AG04449 (cell line): ENCODE measurements around the gene ARAP2.

ENCODE experiments used
- CTCF ChIA-PET: fragments of 350-600 bp; formaldehyde crosslinking; extraction: SDS; loops from one replicate; lab custom pipeline; 2021; ENCODE audit warnings: antibody characterized with exemption; lab: Yijun Ruan, JAX
- POLR2A ChIA-PET: fragments of 400-600, 350-600 bp; formaldehyde crosslinking; extraction: SDS; loops from one replicate; lab custom pipeline; 2020; ENCODE audit warnings: antibody characterized with exemption, inconsistent platforms; lab: Yijun Ruan, JAX
- DNase-seq: peaks from one replicate; pipeline ENCODE4 v3.0.0-alpha.2; 2010; ENCODE audit warnings: low read depth, low spot score
- H3K4me3 ChIP-seq: 2 replicates; pipeline ENCODE4 v1.5.1; 2011; ENCODE audit warnings: low read depth, mild to moderate bottlenecking, control low read depth, low read length
- TF ChIP-seq, protein P1 (sequence below): IDR thresholded peaks from one replicate; pipeline ENCODE4 v1.5.1; 2011; ENCODE audit warnings: mild to moderate bottlenecking, moderate library complexity, low read length, control low read depth, inconsistent platforms; ENCODE audit not compliant: insufficient read depth; ENCODE audit errors: missing control alignments

ARAP2 gene

DNA sequence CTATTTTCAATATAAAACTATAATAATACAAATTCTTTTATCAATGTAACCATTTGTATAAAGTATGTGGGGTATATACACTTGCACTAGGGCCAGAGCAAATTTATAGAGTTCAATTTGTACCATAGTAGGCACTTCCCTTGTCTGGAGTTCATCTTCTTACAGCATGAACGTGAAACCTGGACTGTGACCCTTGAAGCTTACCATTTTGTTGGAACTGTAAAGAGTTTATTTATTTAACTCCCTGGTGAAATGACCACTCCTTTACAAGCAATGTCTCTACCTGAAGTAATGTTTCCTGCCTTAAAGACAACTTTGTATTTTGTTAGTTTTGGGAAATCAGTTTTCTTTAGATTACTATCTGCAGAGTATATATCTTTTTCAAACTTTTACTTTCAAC, 188.2 kb downstream of the ARAP2 start:
- no peak for DNase-seq
- CTCF ChIA-PET, result no interaction called here
- H3K4me3 ChIP-seq, result no peak overlapping the region
- POLR2A ChIA-PET, result no interaction called here
- TF ChIP-seq, protein P1, sequence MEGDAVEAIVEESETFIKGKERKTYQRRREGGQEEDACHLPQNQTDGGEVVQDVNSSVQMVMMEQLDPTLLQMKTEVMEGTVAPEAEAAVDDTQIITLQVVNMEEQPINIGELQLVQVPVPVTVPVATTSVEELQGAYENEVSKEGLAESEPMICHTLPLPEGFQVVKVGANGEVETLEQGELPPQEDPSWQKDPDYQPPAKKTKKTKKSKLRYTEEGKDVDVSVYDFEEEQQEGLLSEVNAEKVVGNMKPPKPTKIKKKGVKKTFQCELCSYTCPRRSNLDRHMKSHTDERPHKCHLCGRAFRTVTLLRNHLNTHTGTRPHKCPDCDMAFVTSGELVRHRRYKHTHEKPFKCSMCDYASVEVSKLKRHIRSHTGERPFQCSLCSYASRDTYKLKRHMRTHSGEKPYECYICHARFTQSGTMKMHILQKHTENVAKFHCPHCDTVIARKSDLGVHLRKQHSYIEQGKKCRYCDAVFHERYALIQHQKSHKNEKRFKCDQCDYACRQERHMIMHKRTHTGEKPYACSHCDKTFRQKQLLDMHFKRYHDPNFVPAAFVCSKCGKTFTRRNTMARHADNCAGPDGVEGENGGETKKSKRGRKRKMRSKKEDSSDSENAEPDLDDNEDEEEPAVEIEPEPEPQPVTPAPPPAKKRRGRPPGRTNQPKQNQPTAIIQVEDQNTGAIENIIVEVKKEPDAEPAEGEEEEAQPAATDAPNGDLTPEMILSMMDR, result no peak

DNA sequence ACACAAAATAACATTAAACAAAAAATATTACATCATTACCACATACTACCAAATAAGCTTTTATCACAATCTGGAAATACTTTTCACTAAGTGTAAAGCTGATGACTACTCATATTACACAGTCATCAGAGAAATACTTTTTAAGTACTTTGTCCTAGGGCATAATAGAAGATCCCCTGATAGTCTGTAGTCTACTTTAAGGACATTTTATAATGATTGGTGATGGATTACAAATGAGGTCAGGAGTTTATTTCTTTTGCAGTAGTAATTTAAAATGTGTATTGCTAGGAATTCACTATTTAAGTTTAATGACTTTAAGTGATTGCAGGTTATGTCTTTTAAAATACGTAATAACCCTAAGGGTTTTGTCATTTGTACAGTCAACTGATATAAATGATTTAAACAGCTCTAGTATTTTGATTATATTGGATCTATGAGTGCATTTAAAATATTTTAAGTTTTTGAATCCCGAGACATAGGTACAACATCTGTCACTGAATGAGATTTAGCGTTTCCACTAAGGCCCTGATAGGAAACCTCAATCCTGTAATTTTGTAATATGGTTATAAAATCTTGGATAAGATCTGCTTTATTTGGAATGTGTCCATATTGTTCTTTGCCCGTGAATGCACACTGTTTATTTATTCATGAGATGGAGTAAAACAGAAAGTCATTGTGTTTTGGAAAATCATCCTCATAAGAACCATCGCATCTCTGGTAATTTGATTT, 189.5 kb downstream of the ARAP2 start:
- no peak for DNase-seq
- TF ChIP-seq, protein P1, result no peak
- CTCF ChIA-PET, result no interaction called here
- POLR2A ChIA-PET, result no interaction called here
- H3K4me3 ChIP-seq, result no peak overlapping the region

DNA sequence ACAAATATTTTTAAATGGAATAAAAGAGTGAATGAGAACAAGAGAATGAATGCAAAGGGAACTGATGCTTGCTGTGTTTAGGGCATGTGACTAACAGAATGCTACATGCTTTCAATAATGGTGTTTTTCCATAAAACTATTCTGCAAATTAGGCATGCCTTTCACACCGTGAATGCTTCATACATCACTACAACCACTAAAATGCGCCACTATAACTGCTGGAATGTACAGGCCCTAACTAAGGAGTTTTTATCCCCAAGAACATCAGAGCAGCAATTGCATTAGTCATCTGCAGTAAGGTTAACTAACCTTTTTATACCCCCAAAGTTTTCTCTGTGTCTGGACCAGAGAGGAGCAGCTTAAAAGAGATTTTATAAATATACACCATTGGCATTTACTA, 190.4 kb downstream of the ARAP2 start:
- CTCF ChIA-PET, result no interaction called here
- H3K4me3 ChIP-seq, result no peak overlapping the region
- POLR2A ChIA-PET, result no interaction called here
- TF ChIP-seq, protein P1, result no peak
- no peak for DNase-seq

DNA sequence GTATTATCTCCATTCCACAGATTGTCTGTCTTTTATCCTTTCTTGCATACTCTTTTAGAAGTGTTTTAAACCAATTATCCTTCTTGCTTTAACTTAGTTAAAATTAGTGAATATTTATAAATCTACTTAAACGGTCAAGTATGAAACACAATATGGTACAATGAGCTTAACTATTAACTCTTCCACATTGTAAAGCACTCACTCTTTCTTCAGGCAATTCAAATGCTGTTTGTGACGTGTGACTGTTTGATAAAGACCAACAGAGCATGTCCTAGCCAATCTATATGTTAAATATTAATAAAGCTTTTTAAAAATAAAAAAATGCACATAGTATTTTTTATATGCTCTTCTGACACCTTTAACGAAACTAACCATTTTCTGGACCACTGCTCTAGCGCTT, 192.7 kb downstream of the ARAP2 start:
- DNase-seq, result no peak
- ChIA-PET CTCF (no interaction called here), POLR2A (no interaction called here)
- TF ChIP-seq, protein P1, result no peak
- no peak overlapping the region for H3K4me3 ChIP-seq

DNA sequence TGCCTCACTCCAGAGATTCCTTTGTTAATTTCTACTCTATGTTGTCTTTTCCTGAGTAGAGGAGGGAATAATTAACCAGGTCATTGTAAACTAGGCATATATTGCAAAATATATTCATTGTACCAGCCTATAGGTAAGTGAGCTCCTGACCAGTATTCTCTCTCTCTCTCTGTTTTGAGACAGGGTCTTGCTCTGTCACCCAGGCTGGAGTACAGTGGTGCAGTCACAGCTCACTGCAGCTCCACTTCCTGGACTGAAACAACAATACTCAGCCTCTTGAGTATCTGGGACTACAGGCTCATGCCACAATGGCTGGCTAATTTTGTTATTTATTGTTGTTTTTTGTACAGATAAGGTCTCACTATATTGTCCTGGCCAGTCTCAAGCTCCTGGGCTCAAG, 198.3 kb downstream of the ARAP2 start:
- CTCF ChIA-PET, result no interaction called here

DNA sequence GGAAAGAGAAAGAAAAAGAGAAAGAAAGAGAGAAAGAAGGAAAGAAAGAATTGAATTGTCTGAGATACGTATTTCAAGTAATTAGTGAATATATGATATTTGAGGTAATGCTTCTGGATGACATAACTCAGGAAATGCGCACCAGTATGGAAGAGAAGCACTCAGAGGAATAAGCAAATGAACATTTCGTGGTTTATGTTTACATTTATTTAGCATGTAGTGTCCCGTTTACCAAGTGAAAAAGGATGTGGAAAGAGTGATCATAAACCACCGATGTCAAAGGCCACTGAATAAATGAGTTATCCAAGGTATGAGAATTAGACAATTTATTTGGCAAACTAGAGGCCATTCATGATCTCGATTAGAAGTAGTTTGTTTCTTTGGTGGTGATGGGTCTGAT, 200.4 kb downstream of the ARAP2 start:
- ChIA-PET POLR2A (no interaction called here), CTCF (no interaction called here)
- no peak for DNase-seq
- H3K4me3 ChIP-seq, result no peak overlapping the region
- TF ChIP-seq, protein P1, result no peak

More for the DNA sequence above, 198.3 kb downstream of the ARAP2 start:
- no peak for DNase-seq
- TF ChIP-seq, protein P1, result no peak
- POLR2A ChIA-PET, result no interaction called here
- H3K4me3 ChIP-seq, result no peak overlapping the region
